OCI-LY7 (cell line): ENCODE measurements around the gene C1orf87. TPM values are rescaled to one million over a fixed set of nuclear protein-coding genes. Genes with fewer than 3 reads are reported as not detected.

ENCODE experiments used
- BruUV-seq: library from RNA; stranded (reverse); fragments of 400-500 nt; replicated peaks from 2 replicates; lab custom pipeline; 2021; lab: Mats Ljungman, UMichigan
- CTCF ChIA-PET: fragments of 300-600 bp; sonication (Branson Sonifier 250); formaldehyde crosslinking; loops from one replicate; lab custom pipeline; 2022; ENCODE audit warnings: antibody characterized with exemption; ENCODE audit not compliant: unreplicated experiment; lab: Charles Lee
- POLR2A ChIA-PET: fragments of 300-600 bp; sonication (Branson Sonifier 250); formaldehyde crosslinking; loops from one replicate; lab custom pipeline; 2022; ENCODE audit warnings: antibody characterized with exemption; lab: Charles Lee
- DNase-seq: peaks from one replicate; pipeline ENCODE4 v3.0.0-alpha.2; 2015; ENCODE audit warnings: low spot score
- H2AFZ ChIP-seq: fragments of 200-600 bp; sonication (generic), shearing (Covaris generic); 2 replicates; pipeline ENCODE4 v1.6.1; 2014; ENCODE audit warnings: mild to moderate bottlenecking, antibody characterized with exemption, low read length, moderate library complexity
- H3K27ac ChIP-seq: fragments of 200-600 bp; sonication (generic); 2 replicates; pipeline ENCODE4 v1.5.1; 2014; ENCODE audit warnings: mixed run types, low read depth, mild to moderate bottlenecking, moderate library complexity, low read length, inconsistent platforms; ENCODE audit not compliant: poor library complexity, severe bottlenecking
- H3K36me3 ChIP-seq: fragments of 200-600 bp; sonication (generic); 2 replicates; pipeline ENCODE4 v1.6.1; 2014; ENCODE audit warnings: mild to moderate bottlenecking, antibody characterized with exemption, low read length, moderate library complexity, mixed read lengths; ENCODE audit not compliant: insufficient read depth
- H3K4me1 ChIP-seq: fragments of 200-600 bp; sonication (generic); 2 replicates; pipeline ENCODE4 v1.5.1; 2014; ENCODE audit warnings: mild to moderate bottlenecking, low read length; ENCODE audit not compliant: insufficient read depth, poor library complexity, severe bottlenecking
- H3K4me2 ChIP-seq: fragments of 200-600 bp; sonication (generic); 2 replicates; pipeline ENCODE4 v1.6.1; 2014; ENCODE audit warnings: mild to moderate bottlenecking, low read length
- H3K4me3 ChIP-seq: fragments of 200-600 bp; sonication (generic); 2 replicates; pipeline ENCODE4 v1.5.1; 2014; ENCODE audit warnings: mild to moderate bottlenecking, low read depth, low read length; ENCODE audit not compliant: poor library complexity, severe bottlenecking
- H3K79me2 ChIP-seq: fragments of 200-600 bp; sonication (generic); 2 replicates; pipeline ENCODE4 v1.6.1; 2016; ENCODE audit warnings: low read depth, mild to moderate bottlenecking, low read length, moderate library complexity, mixed read lengths; ENCODE audit not compliant: insufficient read depth
- H3K9me2 ChIP-seq: fragments of 200-600 bp; sonication (generic); 2 replicates; pipeline ENCODE4 v1.6.1; 2016; ENCODE audit warnings: mild to moderate bottlenecking, low read length, mixed read lengths; ENCODE audit not compliant: insufficient read depth
- H3K9me3 ChIP-seq: fragments of 200-600 bp; sonication (generic); 2 replicates; pipeline ENCODE4 v1.6.1; 2014; ENCODE audit warnings: mild to moderate bottlenecking, mixed run types, low read length, mixed read lengths
- H4K20me1 ChIP-seq: fragments of 200-600 bp; sonication (generic); 2 replicates; pipeline ENCODE4 v1.6.1; 2014; ENCODE audit warnings: mild to moderate bottlenecking, antibody characterized with exemption, low read length, moderate library complexity, mixed read lengths; ENCODE audit not compliant: insufficient read depth
- CTCF ChIP-seq: fragments of 200-600 bp; sonication (generic); conservative IDR thresholded peaks from 2 replicates; pipeline ENCODE4 v1.5.1; 2014; ENCODE audit warnings: mild to moderate bottlenecking, antibody characterized with exemption, low read length, moderate library complexity, mixed read lengths
- EZH2phosphoT487 ChIP-seq: fragments of 200-600 bp; sonication (generic); IDR thresholded peaks from 2 replicates; pipeline ENCODE4 v1.6.1; 2018; ENCODE audit warnings: low read depth, borderline replicate concordance, mild to moderate bottlenecking, mixed run types, antibody characterized with exemption, low read length, moderate library complexity, mixed read lengths
- intact Hi-C: fragments of 100-400 bp; cut with micrococcal nuclease; formaldehyde crosslinking; loops from one replicate; pipeline ENCODE4 v1.10.0; 2022; ENCODE audit not compliant: unreplicated experiment
- total RNA-seq, 2 experiments: library from RNA; depleted of rRNA in 1 of 2; stranded (reverse); fragments of >200 nt in 1 of 2; shearing (Covaris generic) in 1 of 2; gene quantifications; 2 replicates each; pipeline ENCODE4 v1.2.3, GENCODE V29; 2014 to 2022

The C1orf87 gene
- total RNA-seq, 2 experiments from 2014 or later: not detected

DNA sequence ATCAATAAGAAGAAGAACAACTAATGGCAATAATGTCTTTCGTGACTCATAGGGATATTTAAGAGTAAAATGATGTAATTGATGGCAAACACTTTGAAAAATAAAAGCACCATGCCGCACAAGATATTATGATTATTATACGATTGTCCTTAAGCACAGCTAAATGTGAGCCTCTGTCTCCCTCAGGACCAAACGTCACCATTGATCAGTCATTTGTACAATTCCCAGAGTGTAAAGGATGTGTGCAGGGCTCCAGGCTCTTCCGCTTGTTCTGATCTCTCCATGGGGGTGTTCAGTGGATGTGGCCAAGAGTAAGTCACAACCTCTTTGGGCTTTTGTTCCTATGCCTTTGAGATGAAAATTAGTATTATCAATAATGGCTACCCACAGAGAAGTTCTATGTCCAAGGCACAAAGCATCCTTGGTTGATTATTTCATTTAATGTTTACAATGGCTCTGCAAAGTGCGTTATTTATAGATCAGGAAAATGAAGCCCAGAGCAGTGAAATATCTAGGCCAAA is 17.7 kb upstream of the C1orf87 start:
- no peak for DNase-seq
- H3K4me1 ChIP-seq: no peaks in the 10 kb centered on the region
- intact Hi-C loops: no loop called here
- TF ChIP-seq CTCF (no peak), EZH2phosphoT487 (no peak)
- ChIA-PET CTCF (no interaction called here), POLR2A (no interaction called here)
- no peaks in the 10 kb centered on the region for H3K9me3 ChIP-seq
- no peak overlapping the region for H2AFZ ChIP-seq
- no peak overlapping the region for H3K4me2 ChIP-seq
- no peak overlapping the region for H3K4me3 ChIP-seq
- BruUV-seq: no TSS peak
- no peaks in the 10 kb centered on the region for H3K9me2 ChIP-seq
- no peaks in the 10 kb centered on the region for H4K20me1 ChIP-seq
- H3K36me3 ChIP-seq: no peaks in the 10 kb centered on the region
- H3K27ac ChIP-seq: no peak overlapping the region
- H3K79me2 ChIP-seq: no peaks in the 10 kb centered on the region

DNA sequence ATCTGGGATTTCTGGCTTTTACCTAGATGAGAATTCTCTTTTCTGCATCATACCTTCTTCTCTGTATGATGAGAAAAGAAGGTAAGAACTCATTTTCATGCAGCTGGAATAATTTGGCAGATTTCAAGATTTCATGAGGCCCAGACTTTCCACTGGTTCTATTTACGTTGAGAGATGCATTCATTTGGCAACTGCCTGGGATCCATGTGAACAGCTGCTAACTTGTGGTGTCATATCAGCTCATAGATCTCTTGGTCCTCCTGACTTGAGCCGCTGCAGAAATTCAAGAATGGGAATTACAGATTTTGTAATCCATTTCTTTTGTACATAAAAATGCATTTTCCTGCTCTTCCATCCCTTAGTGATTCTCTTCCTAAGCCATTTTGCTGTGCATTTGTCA is 17.1 kb upstream of the C1orf87 start:
- Histone ChIP-seq H2AFZ (no peak overlapping the region), H3K9me2 (no peaks in the 10 kb centered on the region), H3K4me2 (no peak overlapping the region), H3K36me3 (no peaks in the 10 kb centered on the region), H4K20me1 (no peaks in the 10 kb centered on the region), H3K4me1 (no peaks in the 10 kb centered on the region), H3K27ac (no peak overlapping the region), H3K79me2 (no peaks in the 10 kb centered on the region), H3K9me3 (no peaks in the 10 kb centered on the region), H3K4me3 (no peak overlapping the region)
- TF ChIP-seq EZH2phosphoT487 (no peak), CTCF (no peak)
- intact Hi-C loops: no loop called here
- DNase-seq: no peak
- ChIA-PET CTCF (no interaction called here), POLR2A (interaction anchor here (0.8 kb wide), 1 partner anchor 1849 kb away, joined by 5 read pairs; no protein-coding TSS in a partner anchor)
- BruUV-seq: no TSS peak

GRCh38 chr1:60088620-60089155 is 15.1 kb upstream of the C1orf87 start:
- no peak overlapping the region for H3K4me3 ChIP-seq
- BruUV-seq: no TSS peak
- H3K4me2 ChIP-seq: no peak overlapping the region
- DNase-seq: no peak
- H3K36me3 ChIP-seq: no peaks in the 10 kb centered on the region
- TF ChIP-seq EZH2phosphoT487: no peak
- TF ChIP-seq CTCF: peak; percentile 45
- no peaks in the 10 kb centered on the region for H3K4me1 ChIP-seq
- H3K9me3 ChIP-seq: no peaks in the 10 kb centered on the region
- H2AFZ ChIP-seq: no peak overlapping the region
- ChIA-PET POLR2A (no interaction called here), CTCF (no interaction called here)
- intact Hi-C loops: no loop called here
- H4K20me1 ChIP-seq: no peaks in the 10 kb centered on the region
- H3K27ac ChIP-seq: no peak overlapping the region
- no peaks in the 10 kb centered on the region for H3K79me2 ChIP-seq
- H3K9me2 ChIP-seq: no peaks in the 10 kb centered on the region
